Measurements from ENCODE around the gene SLC16A10.

DNA sequence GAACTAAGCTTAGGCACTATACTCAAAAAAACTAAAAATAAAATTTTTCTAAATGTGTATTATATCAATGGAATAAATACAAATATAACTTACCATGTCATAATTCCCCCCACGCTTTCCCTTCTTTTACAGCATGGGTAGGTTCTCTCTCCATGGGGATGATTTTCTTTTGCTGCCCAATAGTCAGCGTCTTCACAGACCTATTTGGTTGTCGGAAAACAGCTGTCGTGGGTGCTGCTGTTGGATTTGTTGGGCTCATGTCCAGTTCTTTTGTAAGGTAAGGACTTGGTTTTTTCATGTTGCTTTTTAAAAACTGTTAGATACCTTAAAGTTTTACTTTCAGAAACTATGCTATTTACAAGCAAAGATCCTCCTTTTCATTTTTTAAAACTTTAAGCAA is 85.3 kb downstream of the SLC16A10 start:
- TF ChIP-seq, protein P1, sequence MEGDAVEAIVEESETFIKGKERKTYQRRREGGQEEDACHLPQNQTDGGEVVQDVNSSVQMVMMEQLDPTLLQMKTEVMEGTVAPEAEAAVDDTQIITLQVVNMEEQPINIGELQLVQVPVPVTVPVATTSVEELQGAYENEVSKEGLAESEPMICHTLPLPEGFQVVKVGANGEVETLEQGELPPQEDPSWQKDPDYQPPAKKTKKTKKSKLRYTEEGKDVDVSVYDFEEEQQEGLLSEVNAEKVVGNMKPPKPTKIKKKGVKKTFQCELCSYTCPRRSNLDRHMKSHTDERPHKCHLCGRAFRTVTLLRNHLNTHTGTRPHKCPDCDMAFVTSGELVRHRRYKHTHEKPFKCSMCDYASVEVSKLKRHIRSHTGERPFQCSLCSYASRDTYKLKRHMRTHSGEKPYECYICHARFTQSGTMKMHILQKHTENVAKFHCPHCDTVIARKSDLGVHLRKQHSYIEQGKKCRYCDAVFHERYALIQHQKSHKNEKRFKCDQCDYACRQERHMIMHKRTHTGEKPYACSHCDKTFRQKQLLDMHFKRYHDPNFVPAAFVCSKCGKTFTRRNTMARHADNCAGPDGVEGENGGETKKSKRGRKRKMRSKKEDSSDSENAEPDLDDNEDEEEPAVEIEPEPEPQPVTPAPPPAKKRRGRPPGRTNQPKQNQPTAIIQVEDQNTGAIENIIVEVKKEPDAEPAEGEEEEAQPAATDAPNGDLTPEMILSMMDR (IDR thresholded peaks at IDR 0.05) = no peak
- no peak for TF ChIP-seq POLR2AphosphoS5 (IDR thresholded peaks at IDR 0.05; ENCODE audit: low read depth, low read length)
- TF ChIP-seq SIN3A (IDR thresholded peaks at IDR 0.05; ENCODE audit: borderline replicate concordance, insufficient read depth, low read depth, low read length) = no peak
